Glomerular endothelial cell (primary cell): ENCODE results near the gene OR10Z1. TPM values are rescaled to one million over a fixed set of nuclear protein-coding genes. Genes with fewer than 3 reads are reported as not detected.

Experiments
- total RNA-seq: library from RNA; depleted of rRNA; stranded (reverse); fragments of >200 nt; gene quantifications from 2 replicates; pipeline ENCODE4 v1.2.3, GENCODE V29; 2015

OR10Z1 gene
- total RNA-seq, 1 donor from 2014 or later = not detected

Other genes with a start within 250 kb of the OR10Z1 start
- gene OR10T2, start 205.8 kb upstream of the OR10Z1 start, total RNA-seq = not detected in 2 replicates
- not detected in 2 replicates for gene OR10K2, start 179.0 kb upstream of the OR10Z1 start, total RNA-seq
- gene OR10K1, start 143.4 kb upstream of the OR10Z1 start, total RNA-seq = not detected in 2 replicates
- gene OR10R2, start 133.0 kb upstream of the OR10Z1 start, total RNA-seq = not detected in 2 replicates
- not detected in 2 replicates for gene OR6Y1, start 50.9 kb upstream of the OR10Z1 start, total RNA-seq
- gene OR6P1, start 34.7 kb upstream of the OR10Z1 start, total RNA-seq = not detected in 2 replicates
- not detected in 2 replicates for gene OR10X1, start 25.4 kb upstream of the OR10Z1 start, total RNA-seq
- not detected in 2 replicates for gene SPTA1, start 81.4 kb downstream of the OR10Z1 start, total RNA-seq
- gene OR6K2, start 95.4 kb downstream of the OR10Z1 start, total RNA-seq = not detected in 2 replicates
- gene OR6K3, start 115.5 kb downstream of the OR10Z1 start, total RNA-seq = not detected in 2 replicates
- gene OR6K6, start 149.5 kb downstream of the OR10Z1 start, total RNA-seq = not detected in 2 replicates
- gene OR6N1, start 166.9 kb downstream of the OR10Z1 start, total RNA-seq = not detected in 2 replicates
- gene OR6N2, start 175.9 kb downstream of the OR10Z1 start, total RNA-seq = not detected in 2 replicates
- gene MNDA, start 226.1 kb downstream of the OR10Z1 start, total RNA-seq = not detected in 2 replicates